ENCODE measurements around the gene MYADML2. TPM values are rescaled to one million over a fixed set of nuclear protein-coding genes. Genes with fewer than 3 reads are reported as not detected.

Gene MYADML2
- total RNA-seq, 1 donor from 2014 or later, result not detected

- Mint-ChIP-seq H3K9me3 (ENCODE audit: unreplicated experiment) (no peaks in the 10 kb centered on the region), H3K36me3 (ENCODE audit: low read depth, unreplicated experiment) (peaks cover 5% of the 10 kb centered on the region), H3K4me3 (ENCODE audit: unreplicated experiment) (no peak overlapping the region), H3K27ac (ENCODE audit: unreplicated experiment) (no peak overlapping the region), H3K27me3 (ENCODE audit: unreplicated experiment) (peaks cover 19% of the 10 kb centered on the region), H3K4me1 (ENCODE audit: unreplicated experiment) (peaks cover 11% of the 10 kb centered on the region)
- no peak for DNase-seq (ENCODE audit: low spot score)
- TF ChIP-seq CTCF (IDR thresholded peaks at IDR 0.05; ENCODE audit: unreplicated experiment), result no peak
Observed at GRCh38 chr17:81934098-81934757, 12.8 kb downstream of the MYADML2 start.

GRCh38 chr17:81933178-81933699 is 13.8 kb downstream of the MYADML2 start:
- no peak overlapping the region for H3K27ac Mint-ChIP-seq (ENCODE audit: unreplicated experiment)
- no peak for DNase-seq (ENCODE audit: low spot score)
- H3K36me3 Mint-ChIP-seq (ENCODE audit: low read depth, unreplicated experiment), result peaks cover 5% of the 10 kb centered on the region
- no peaks in the 10 kb centered on the region for H3K9me3 Mint-ChIP-seq (ENCODE audit: unreplicated experiment)
- TF ChIP-seq CTCF (IDR thresholded peaks at IDR 0.05; ENCODE audit: unreplicated experiment), result no peak
- H3K27me3 Mint-ChIP-seq (ENCODE audit: unreplicated experiment), result peaks cover 18% of the 10 kb centered on the region
- peaks cover 8% of the 10 kb centered on the region for H3K4me1 Mint-ChIP-seq (ENCODE audit: unreplicated experiment)
- no peak overlapping the region for H3K4me3 Mint-ChIP-seq (ENCODE audit: unreplicated experiment)

GRCh38 chr17:81932333-81932983 is 14.6 kb downstream of the MYADML2 start:
- no peaks in the 10 kb centered on the region for H3K9me3 Mint-ChIP-seq (ENCODE audit: unreplicated experiment)
- H3K4me3 Mint-ChIP-seq (ENCODE audit: unreplicated experiment), result no peak overlapping the region
- DNase-seq (ENCODE audit: low spot score), result no peak
- TF ChIP-seq CTCF (IDR thresholded peaks at IDR 0.05; ENCODE audit: unreplicated experiment), result no peak
- H3K27ac Mint-ChIP-seq (ENCODE audit: unreplicated experiment), result no peak overlapping the region
- peaks cover 5% of the 10 kb centered on the region for H3K4me1 Mint-ChIP-seq (ENCODE audit: unreplicated experiment)
- peaks cover 14% of the 10 kb centered on the region for H3K27me3 Mint-ChIP-seq (ENCODE audit: unreplicated experiment)
- peaks cover 5% of the 10 kb centered on the region for H3K36me3 Mint-ChIP-seq (ENCODE audit: low read depth, unreplicated experiment)

- no peak for TF ChIP-seq CTCF (IDR thresholded peaks at IDR 0.05; ENCODE audit: unreplicated experiment)
- Mint-ChIP-seq H3K27ac (ENCODE audit: unreplicated experiment) (no peak overlapping the region), H3K4me3 (ENCODE audit: unreplicated experiment) (no peak overlapping the region), H3K4me1 (ENCODE audit: unreplicated experiment) (peaks cover 4% of the 10 kb centered on the region), H3K9me3 (ENCODE audit: unreplicated experiment) (no peaks in the 10 kb centered on the region), H3K36me3 (ENCODE audit: low read depth, unreplicated experiment) (peaks cover 5% of the 10 kb centered on the region), H3K27me3 (ENCODE audit: unreplicated experiment) (peaks cover 14% of the 10 kb centered on the region)
- DNase-seq (ENCODE audit: low spot score), result no peak
Observed at GRCh38 chr17:81931557-81932332, 15.3 kb downstream of the MYADML2 start.

Data from endothelial cell (in vitro differentiated cells).